CD4-positive, alpha-beta T cell treated with Interleukin-21 for 1 hour (primary cell): Measurements from ENCODE around the gene C1RL.
"Not testable (repeated sequence)": the region's sequence is repeated elsewhere in the genome, so short reads cannot be mapped to it uniquely, and the experiment has no call there.

ENCODE experiments used
- DNase-seq: peaks from one replicate; pipeline ENCODE4 v3.0.0-alpha.2; 2020

C1RL gene

GRCh38 chr12:7114008-7114407 lies 5.0 kb upstream of the C1RL start:
- no peak for DNase-seq

- peak; percentile 74 for DNase-seq
Observed at GRCh38 chr12:7113389-7113871, 4.4 kb upstream of the C1RL start.

DNA sequence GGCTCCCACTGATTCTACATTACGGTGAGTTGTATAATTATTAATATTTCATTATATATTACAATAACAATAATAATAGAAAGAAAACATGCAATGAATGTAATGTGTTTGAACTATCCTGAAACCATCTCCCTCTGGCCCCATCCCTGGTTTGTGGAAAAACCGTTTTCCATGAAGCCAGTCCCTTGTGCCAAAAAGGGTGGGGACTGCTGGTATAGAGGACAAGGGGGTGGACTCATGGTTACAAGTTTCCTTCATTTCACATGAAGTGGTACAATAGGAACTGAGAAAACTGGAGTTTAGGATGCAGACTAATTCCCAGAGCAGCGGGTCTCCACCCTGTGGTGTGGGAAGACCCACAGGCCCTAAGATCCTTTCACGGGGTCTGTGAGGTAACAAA lies 3.0 kb upstream of the C1RL start:
- DNase-seq = no peak

- DNase-seq = no peak
Observed at GRCh38 chr12:7110661-7111060, 1.6 kb upstream of the C1RL start.

- no peak for DNase-seq
Observed at GRCh38 chr12:7109572-7109920, 532 bp upstream of the C1RL start.

DNA sequence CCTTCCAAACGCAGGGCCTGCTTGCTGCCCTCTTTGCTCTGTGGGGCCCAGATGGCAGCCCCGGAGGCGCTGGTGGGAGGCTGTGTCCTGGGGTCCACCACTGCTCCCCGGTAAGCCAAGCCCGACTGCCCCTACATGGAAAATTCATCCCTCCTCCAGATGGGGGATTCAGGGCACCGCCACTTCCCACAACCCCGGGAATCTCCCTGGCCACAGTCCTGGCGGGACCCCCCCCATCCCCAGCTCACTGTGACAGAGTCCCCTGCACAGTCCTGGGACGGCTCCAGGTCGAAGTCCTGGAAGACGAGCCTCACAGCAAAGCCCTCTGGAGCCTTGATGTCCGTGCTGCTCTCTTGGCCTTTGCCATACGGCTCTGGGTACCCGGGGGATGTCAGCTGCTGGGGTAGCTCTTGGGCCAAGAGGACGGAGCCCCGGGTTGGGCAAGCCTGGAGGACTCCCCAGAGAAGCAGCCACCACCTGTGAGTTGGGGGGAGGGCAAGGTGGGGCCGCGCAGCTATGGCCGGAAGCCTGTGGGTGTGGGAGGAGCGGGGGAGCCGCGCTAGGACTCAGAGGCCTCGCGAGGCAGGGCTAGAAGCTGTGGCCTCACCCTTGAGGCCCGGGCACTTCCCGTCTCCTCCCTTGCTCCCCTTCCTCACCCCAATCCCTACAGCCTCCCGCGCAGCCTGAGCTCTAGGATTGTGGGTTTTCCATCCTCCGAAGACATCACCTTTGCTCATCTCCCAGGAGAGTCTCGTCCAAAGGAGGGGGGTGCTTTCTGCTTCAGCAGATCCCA lies 815 bp downstream of the C1RL start:
- peak; percentile 80 for DNase-seq

- no peak for DNase-seq
Observed at GRCh38 chr12:7107636-7108002, 1.4 kb downstream of the C1RL start.

DNA sequence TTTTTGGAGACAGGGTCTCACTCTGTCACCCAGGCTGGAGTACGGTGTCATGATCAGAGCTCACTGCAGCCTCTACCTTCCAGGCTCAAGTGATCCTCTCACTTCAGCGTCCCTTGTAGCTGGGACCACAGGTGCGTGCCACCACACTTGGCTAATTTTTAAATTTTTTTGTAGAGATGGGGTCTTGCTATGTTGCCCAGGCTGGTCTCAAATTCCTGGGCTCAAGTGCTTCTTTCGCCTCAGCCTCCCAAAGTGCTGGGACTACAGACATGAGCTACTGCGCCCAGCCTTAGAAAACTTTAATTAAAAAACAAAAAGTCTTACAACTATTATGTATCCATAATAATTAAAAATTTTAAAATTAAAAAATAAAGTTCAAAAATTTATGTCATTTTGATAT lies 1.8 kb downstream of the C1RL start:
- not testable (repeated sequence) for DNase-seq

- no peak for DNase-seq
Observed at GRCh38 chr12:7106082-7106481, 2.9 kb downstream of the C1RL start.

DNA sequence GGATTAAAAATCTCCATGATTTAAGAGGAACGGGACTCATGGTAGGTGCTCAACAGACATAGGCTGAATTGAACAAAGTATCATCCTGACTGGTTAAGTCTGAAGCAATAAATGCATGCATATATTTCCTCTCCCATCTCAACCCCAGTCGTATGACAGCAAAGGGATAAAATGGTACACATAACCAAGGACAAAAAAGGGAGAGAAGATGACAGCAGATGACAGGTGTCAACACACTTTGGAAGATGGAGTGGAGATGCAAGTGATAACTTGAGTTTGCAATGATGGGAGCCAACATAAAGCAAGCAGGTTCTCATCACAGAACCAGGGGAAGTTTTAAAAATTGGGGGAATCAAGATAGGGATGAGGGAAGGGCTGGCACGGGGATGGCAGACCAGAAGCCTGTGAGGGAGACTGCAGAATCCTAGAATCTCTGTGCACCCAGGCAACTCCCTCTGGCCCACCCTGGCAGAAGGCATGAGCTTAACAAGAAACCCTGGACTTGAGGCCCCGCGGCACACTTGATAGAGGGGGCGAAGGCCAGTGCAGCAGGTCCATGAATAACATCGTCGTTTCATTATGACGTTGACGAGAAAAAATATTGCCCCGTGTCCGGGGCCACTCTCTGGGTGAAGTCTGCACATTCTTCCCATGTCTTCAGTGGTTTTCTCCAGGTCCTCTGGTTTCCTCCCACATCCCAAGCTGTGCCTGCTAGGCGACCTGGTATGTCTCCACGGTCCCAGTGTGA lies 5.0 kb downstream of the C1RL start:
- no peak for DNase-seq

- no peak for DNase-seq
Observed at GRCh38 chr12:7102582-7102981, 6.4 kb downstream of the C1RL start.

GRCh38 chr12:7101694-7102131 lies 7.3 kb downstream of the C1RL start:
- no peak for DNase-seq

DNA sequence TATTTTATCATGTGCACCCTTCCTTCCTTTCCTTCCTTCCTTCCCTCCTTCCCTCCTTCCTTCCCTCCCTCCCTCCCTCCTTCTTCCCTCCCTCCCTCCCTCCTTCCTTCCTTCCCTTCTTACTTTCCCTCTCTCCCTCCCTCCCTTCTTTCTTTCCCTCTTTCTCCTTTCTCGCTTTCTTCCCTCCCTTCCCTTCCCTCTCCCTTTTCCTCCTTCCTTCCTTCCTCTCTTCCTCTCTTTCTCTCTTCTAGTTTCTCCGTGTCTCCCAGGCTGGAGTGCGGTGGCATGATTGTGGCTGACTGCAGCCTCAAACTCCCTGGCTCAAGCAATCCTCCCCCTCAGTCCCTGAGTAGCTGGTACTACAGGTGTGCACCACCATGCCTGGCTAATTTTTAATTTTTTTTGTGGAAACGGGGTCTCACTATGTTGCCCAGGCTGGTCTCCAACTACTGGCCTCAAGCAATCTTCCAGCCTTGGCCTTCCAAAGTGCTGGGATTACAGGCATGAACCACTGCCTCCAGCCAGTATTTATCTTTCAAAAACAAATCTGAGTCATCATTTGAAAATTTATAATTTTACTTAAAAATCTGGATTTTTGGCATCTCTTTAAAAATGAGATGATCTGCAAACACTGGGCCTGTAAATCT lies 7.8 kb downstream of the C1RL start:
- DNase-seq = no peak

DNA sequence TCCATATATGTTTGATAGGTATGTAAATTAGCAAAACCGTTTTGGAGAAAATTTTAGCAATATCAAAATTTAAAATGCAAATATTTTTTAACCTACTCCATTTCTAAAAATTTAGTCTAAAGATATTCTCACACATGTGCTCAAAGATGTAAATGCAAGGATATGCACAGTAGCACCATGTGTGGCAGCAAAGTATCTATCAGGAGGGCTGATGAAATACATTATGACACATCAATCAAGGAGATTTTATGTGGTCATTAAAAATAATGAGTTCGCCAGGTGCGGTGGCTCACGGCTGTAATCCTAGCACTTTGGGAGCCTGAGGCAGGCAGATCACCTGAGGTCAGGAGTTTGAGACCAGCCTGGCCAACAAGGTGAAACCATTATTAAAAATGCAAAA lies 8.8 kb downstream of the C1RL start:
- DNase-seq = no peak

GRCh38 chr12:7099290-7099996 lies 9.6 kb downstream of the C1RL start:
- DNase-seq = no peak

DNA sequence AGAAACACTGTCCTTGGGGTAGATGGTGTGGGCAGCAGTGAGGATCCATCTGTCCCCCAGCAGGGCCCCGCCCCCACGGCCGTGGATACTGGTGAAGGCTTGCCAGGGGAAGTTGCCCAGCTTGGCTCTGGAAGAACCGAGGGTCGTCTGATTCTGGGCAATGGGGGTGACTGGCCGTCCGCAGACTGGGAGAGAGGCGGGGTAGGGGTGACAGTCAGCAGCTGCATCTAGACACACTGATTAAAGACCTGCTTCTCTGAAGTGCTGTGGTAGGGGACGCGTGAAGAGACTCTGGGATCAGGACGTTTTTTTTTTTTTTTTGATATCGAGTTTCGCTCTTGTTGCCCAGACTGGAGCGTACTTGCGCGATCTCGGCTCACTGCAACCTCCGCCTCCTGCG lies 12.0 kb downstream of the C1RL start:
- DNase-seq = no peak

GRCh38 chr12:7096006-7096932 lies 12.7 kb downstream of the C1RL start:
- DNase-seq = no peak

DNA sequence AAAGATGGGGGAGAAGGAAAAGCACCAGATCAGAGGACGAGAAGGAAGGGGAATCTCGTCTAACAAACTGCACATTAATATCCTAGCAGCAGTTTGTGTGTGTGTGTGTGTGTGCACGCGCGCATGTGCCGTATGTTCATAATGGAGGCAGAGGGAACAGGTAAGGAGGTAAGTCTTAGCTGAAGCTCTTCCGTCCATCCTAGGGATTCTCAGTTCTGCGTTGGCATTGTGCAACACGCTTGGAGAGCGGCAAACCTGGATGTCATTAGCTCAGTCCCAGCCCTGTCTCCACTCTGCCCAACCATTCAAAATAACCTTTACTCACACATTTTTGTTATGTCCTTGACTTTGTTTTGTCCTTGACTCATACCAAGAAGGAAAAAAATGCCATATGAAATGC lies 15.1 kb downstream of the C1RL start:
- DNase-seq = no peak

GRCh38 chr12:7093486-7093885 lies 15.5 kb downstream of the C1RL start:
- DNase-seq = no peak

GRCh38 chr12:7092986-7093460 lies 16.0 kb downstream of the C1RL start:
- no peak for DNase-seq

- DNase-seq = peak; percentile 74
Observed at GRCh38 chr12:7092229-7092985, 16.6 kb downstream of the C1RL start, which contains the start of gene C1R. C1R (minus strand) TSS chr12:7092445; CDS start chr12:7092388, 57 bp downstream.
